Activated CD4-positive, alpha-beta T cell treated with anti-CD3 and anti-CD28 coated beads, Interleukin-10, Interleukin-2, amounts not matched to agents 100 ng/mL and 50 ng/mL, durations not matched to agents 16 hours and 8 hours (primary cell): Measurements from ENCODE around the gene PTPRK.

Source experiments
- DNase-seq: peaks from one replicate; pipeline ENCODE4 v3.0.0-alpha.2; 2020

Gene PTPRK

DNA sequence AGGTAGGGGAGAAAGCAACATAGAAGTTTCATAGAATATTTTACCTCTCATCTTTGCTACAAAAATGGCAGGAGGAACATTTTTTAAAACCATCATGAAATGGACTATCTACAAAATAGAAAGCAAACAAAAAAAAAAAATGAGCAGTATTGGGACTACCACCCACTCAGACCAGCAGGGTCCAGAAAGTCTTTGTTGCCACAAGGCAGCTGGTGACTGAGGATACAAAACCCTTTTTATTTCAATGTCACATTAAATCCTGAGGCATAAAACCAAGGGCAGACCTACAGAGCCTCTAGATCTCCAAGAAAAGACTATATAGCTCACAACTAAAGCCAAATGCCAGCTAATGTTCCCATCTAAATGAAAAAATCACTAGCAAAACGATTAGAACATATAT, 282.2 kb downstream of the PTPRK start:
- DNase-seq, result no peak

DNA sequence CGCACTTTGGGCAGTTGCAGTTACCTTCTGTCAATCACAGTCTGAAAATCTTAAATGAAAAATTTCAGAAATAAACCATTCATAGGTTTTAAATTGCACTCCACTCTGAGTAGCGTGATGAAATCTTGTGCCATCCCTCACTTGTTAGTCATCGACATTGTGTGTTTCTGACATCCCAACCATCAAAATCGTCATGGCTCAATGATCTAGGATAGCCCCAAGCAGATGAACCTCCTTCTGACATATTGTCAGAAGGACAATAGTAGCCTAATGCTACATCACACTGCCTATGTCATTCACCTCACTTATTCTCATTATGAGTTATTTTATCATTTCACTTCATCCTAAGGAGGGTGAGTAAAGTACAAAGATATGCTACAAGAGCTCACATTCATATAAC, 284.8 kb downstream of the PTPRK start:
- no peak for DNase-seq

DNA sequence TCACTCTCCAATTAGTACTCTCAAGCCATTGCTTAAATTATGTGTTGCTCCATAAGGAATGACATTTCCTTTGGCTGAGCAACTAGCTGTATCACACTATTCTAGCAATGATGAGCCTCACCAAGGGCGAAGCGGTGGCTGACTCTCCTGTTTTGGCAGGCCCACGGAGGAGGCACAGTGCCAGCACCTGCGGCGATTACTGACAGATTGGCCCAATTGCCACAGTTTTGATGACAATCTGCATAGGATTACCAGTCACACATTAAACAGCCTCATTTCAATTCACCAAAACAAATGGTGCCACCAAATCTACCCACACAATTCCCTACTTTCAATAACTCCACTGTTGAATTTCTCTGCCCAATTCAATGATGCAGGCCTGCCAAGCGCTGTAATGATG, 286.9 kb downstream of the PTPRK start:
- DNase-seq, result no peak

DNA sequence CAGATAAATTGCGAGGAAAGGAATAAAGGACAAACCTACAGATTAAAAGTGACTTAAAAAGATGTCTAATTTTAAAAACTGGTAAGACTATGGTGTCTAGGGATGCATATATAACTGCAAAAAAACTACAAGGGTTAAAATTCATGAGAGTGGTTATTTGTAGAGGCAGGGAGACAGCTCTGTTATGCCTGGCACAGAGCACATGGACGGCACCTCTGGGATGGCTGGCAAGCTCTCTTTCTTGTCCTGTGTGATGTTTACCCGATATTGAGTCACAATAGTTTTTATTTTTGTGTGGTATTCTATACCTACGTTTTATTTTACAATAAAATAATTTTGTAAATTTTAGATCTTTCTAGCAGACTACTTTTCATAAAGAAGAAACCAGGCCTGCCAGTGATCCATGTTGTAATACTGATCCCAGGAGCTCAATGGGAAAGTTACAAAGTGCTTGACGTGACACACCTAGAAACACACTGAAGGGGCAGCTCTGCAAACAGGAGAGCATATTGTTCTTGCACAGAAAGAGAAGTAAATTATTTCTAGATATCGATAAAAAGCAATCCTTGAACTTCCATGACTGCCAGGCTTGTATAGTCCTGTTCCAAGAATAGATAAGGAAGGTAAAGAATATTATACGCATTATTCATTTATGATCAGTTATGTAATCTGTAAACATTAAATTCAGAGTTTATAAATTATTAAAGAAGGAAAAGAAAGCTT, 290.0 kb downstream of the PTPRK start:
- no peak for DNase-seq

DNA sequence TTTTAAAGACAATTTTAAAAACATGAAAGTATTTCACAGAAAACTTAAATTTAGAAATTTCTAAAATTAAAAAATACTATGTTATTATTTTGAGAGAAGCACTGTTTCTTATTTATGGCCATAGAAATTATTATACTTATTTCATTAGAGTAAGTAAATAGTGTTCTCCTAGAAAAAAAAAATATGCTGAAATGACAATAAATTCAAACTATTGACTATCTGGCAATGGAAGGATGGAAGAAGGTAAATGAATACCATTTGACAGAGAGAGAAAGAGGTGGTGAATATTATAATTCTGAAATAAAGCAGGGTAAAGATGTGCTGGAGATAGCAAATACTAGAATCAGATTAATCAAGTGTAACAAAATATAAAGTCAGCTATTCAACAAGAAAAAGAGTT, 294.8 kb downstream of the PTPRK start:
- no peak for DNase-seq

DNA sequence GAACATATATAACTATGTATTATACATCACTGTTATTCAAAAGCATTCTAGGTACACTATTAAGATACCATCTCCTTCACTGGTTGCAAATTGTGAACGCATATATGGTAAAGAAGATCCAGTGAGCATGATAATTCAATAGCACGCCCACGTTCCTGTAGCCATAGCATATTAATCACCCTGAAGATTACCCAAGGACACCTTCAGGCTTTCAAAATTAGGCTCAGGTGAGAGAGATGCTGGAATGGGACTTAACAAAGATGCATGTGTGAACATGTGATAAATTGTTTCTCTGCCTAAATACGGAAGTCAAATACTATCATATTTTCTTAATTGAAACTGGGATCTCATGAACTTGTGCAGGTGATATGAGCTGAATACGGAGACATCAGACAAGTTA, 303.5 kb downstream of the PTPRK start:
- no peak for DNase-seq

DNA sequence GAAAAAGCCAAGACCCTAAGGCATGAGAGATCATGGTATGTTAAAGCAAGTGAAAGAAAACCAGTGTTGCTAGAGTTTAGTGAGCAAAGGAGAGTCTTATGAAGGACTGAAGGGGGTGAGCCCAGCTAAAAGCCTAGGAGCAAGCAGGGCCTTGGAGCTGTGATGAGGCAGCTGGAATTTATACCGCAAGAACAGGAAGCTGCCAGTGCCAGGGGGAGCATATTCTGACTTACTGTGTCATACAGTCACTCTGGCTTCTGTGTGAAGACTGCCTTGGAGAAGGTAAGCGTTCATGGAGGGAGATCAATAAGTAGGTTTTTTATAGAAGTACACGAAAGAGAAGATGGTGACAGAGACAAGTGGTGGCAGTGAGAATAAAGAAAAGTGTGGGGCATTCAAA, 310.6 kb downstream of the PTPRK start:
- no peak for DNase-seq

DNA sequence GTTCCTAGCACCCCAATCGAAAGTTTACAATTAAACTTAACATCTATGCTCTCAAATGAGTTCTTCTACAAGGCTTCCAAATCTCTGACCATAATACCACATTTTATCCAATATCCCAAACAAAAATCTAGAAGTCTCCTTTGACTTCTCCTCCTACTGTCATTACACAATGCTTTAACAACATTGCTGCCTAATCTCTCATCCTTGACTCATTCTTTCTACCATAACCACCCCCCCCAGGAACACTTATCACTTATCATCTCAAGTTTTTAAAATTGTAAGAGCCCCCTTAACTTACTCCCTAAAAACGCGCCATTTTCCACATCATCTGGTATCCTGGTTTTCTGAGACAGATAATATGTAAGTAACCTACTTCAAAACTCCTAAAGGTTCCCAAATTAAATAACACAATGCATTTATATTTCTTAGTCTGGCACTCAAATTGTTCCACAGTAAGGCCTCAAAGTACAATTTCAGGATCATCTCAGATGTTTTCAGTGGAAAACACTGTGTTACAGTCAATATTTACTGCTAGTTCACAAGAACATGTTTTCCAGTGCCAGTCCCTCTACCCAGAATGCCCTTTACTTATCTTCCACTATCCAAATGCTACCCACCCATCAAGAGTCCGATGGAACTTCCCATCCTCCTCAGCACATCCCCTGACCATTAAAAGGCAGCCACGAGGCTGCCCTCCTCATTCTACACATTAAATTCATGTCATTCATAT, 311.4 kb downstream of the PTPRK start:
- DNase-seq, result no peak

DNA sequence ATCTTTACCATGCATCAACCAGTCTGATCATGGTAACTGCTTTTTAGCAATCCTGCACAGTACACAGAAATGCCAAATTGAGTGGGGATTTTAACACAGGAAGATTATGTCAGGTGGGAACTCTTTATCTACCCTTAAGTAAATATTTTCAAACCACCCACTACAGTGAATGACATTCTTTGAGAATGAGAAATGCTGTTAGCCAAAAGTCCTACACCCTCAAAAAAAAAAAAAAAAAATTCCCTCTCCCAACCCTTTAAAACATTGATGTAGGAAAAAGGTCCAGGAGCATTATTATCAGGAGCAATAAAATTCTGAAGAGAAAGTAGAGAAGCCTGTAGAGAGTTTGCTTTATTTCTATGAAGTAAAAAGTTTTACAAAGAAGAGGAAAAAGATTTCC, 312.3 kb downstream of the PTPRK start:
- no peak for DNase-seq

DNA sequence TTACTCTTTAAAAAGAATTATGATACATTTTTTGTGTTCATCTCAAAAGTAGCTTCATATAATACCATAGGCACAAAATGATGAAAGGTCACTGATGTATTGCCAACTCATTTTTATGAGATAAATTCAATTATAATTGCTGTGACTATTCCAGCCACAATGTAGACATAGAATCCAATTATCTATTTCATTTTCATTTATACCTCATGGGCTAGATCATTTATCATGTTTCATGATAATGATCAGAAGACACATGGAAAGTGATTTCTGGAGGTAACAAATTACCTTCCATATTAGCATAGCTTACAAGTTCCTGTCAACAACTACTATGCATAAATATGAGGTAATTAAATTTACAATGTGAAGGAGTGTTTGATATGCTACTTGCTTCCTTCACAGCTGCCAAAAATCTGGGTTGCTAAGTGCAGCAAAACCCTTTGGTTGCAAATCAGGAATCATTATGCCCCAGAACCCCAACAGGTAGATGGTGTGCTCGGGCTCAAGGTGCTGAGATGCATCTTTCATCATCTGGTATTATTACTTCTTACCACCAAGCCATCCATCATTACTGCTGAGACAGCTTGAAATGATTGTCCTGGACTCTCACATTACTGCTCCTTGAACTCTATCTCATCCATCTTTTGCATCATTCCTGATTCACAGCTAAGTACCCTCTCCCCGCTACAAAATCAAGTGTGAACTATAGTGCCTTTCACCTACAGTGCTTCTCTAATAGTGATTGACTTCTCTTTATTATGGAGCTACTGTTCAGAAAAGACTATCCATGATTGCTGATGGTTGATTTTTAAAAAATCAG, 313.6 kb downstream of the PTPRK start:
- no peak for DNase-seq

DNA sequence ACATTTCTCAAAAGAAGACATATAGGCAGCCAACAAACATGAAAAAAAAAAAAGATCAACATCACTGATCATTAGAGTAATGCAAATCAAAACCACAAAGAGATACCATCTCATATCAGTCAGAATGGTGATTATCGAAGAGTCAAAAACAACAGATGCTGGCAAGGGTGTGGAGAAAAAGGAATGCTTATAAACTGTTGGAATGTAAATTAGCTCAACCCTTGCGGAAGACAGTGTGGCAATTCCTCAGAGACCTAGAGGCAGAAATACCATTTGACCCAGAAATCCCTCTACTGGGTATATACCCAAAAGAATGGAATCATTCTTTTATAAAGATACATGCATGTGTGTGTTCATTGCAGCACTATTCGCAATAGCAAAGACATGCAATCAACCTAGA, 315.8 kb downstream of the PTPRK start:
- no peak for DNase-seq

DNA sequence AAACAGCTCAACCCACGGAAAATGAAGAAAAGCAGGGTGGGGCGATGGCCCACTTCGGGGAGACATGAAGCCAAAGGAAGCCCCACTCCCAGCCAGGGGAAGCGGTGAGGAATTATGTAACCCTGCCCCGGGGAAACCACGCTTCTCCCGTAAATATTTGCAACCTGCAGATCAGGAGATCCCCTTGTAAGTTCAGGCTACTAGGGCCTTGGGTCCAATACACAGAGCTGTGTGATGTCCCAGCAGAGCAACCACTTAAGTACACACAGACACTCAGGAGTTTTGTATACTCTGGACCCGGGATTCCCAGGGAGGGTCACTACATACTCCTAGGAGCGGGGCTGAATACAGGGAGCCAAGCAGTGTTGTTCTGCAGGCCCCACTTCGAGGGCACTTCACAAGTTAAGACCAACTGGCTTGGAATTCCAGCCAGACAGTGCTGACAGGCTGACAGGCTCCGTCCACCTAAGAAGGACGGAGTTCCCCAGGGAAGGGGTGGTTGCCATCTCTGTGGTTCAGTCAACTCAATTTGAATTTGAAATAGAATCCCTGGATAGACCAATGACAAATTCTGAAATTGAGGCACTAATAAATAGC, 318.1 kb downstream of the PTPRK start:
- DNase-seq, result no peak

DNA sequence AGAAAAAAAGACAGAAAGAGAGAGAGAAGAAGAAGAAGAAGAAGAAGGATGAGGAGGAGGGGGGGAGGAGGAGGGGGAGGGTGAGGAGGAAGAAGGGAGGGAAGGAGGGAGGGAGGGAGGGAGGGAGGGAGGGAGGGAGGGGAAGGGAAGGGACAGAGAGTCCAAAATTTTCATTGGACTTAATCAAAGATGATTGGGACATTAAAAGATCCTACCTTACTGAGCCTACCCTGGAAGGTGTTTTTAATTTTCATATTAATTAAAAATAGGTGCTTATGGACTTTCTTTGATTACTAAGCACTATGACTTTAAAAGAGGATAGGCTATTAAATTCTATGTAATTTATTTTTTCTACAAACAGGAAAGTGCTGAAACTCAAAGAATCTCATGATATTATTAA, 319.6 kb downstream of the PTPRK start:
- no peak for DNase-seq

DNA sequence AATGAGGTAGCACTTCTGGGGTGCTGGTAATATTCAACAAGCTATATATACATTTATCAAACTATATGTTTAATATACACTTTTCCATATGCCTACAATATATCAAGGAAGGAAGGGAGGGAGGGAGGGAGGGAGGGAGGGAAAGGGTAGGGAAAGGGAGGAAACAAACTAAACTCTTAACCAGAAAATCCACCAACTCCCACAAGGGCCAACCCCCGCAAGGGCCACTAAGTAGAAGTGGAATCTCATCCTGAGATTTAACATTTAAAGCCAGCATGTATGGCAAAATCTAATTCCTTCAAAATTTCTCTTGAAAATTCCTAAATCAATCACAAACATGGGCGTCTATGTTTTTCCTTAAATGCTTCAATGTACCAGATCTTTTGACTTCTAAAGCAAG, 320.9 kb downstream of the PTPRK start:
- DNase-seq, result no peak

DNA sequence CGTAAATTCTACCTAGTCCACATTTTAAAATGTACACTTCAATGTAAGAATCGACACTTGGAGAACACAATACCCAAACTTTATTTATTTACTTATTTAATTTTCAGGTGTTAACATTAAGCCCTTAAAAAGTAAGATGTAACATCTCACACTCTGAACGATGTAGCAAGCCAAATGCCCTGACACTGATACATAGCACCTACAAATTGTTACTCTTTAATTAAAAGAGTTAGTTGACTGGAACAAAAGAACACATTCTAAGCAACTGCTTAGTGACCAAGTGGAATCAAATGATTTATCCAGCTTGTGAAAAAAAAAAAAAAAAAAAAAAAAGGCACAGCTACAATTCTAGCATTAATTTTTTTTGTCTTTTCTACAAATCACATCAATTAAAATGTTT, 327.4 kb downstream of the PTPRK start:
- no peak for DNase-seq

DNA sequence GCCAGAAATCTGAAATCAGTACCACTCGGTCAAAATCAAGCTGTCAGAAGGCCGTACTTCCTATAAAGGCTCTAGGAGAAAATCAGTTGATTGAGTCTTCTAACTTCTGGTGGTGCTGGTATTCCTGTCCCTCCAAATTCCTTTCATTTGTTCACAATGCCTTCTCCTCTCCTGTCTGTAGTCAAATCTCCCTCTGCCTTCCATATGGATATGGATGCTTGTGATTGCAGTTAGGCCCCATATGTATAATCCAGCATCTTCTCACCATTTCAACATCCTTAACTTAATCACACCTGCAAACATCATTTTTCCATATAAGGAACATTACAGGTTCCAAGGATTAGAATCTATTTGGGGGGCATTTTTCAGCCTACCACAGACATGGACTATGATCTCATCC, 331.7 kb downstream of the PTPRK start:
- DNase-seq, result no peak

DNA sequence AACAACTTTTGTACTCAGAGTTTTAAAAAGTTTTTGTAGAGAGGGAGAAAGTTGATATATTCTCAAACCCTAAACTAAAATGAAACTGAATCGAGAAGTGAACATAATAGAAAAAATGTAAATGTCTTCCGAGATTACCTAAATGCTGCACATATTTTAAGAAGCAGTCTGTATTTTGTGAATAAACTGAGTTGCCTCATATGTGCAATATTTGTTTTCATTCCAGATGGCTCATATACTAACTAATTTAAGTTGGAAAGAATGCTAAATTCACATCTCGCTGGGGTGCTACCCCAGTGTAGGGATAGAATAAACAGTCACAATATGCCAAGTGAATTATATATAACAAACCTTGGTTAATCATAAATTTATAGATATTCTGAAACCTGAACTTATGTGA, 333.7 kb downstream of the PTPRK start:
- DNase-seq, result no peak

DNA sequence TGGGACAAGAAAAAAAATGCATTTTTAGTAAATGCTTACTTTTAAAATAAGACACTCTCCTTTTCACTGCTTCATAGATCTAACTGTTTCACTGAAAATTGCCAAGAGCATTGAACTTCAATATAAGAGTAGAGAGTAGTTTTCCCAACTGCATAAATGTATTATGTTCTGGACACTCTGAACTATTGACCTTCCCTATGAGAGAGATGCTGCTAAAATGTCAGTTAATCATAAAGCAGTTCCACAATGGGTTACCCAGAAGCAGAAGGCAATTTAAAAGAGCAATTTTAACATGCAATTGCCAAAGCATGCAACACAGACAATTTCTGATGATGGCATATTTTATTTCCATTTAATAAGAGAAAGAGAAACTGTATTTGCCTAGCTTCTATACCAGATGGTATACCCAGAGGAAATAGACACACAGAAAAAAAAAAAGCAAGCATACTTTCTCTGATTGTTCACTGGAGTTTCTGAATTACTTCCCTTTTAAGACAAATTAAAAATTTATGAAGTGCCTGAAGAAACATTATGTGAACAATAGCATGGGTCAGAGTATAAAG, 340.4 kb downstream of the PTPRK start:
- DNase-seq, result no peak

DNA sequence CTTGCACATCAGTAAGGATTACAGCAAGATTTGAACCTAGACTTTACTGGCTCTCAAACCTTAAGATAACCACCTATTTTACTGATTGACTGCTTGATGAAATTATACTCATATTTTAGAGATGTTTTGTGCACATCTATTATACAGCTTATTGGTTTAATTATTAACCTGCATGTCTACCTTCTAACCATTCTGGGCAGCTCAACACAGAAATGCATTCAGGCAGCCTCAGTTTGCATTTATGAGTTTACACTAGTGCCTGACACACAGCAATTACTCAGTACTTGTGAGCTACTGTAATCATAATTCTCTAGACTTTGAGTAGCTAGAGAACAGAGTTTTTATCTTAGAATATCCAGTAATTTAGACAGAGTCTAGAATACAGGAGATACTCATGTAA, 345.7 kb downstream of the PTPRK start:
- DNase-seq, result no peak

DNA sequence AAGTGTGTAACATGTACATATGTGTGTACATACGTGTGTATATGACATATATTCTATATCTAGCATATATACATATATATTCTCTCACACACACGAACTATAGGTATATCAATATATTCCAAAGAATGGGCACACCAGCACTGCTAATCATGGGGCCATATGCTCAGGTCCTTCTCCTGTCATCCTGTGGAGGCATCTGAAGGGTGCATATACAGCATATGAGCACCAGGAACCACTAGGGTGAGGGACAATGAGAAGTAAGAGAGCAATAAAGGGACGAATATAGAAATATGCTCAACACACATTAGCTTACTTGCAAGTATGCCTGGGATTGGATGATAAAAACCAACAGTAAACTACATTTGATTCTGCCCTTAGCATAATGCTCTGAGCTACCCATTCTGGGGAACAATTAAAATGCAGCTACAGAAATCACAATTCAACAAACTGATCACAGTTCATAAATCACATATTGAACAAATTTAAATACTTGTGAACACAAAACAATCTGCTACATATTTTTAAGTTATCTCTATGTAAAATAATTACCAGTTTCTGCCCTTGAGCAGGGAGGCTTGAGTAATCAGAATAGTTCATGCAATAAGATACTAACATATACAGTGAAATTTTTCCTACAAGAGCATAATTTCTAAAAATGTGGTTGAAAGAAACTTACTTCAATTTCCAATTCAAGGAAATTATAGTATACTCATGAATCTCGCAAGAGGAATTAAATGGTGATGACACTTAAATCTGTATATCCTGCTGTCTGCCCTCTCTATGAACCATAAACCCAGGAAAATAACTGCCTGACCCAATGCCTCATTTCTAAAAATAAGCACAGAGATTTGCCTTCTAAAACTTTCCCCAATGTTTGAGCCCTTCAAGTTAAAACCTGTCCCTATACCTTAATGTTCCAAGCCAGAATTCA, 347.4 kb downstream of the PTPRK start:
- DNase-seq, result no peak

DNA sequence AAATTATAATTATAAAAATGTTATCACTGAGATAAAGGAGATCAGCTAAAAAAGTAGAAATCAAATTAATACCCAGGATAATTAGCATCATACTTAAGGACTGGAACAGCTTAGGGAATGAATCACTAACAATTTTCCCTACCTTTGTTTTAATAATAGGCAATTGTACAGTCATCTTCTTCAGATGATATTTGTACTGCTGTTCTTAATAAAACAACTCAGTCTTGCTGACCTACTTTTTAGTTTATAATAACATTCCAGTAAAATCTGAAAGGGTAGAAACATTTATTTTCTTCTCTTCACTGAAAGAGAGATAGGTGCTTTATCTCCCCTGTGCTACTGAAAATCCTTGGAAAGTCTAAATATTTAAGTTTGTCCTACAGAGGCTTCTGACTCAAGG, 348.3 kb downstream of the PTPRK start:
- no peak for DNase-seq

DNA sequence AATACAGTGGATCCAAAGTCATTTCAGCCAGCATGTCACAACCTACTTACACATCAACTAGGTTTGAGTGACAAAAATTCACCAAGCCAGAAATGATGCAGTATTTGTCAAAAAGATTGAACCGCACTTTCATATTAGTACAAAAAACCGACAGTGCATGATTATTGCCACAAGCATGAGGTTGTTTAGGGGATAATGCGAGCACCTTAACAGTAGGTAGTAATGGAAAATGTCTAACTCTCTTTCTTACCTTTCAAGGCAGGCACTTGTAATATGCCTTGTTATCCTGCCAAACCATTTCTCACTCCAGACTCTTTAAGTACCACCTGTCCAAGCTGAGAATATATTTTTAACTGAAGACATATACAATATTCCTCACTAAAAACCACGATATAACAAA, 349.2 kb downstream of the PTPRK start:
- no peak for DNase-seq
